ENCODE results near the gene CDH23. TPM values are rescaled to one million over a fixed set of nuclear protein-coding genes. Genes with fewer than 3 reads are reported as not detected.

CDH23 gene
- total and polyA plus RNA-seq, 2 donors (not counting 1 experiment from before 2014, with no cell fraction given) = 0.01 to 0.17 TPM

GRCh38 chr10:71685554-71686232 lies 289.0 kb downstream of the CDH23 start:
- H3K27ac ChIP-seq (ENCODE audit: insufficient read depth, low read length) = no peak overlapping the region
- no peaks in the 10 kb centered on the region for H4K20me1 ChIP-seq (ENCODE audit: control insufficient read depth, extremely low read depth, insufficient read depth, low read length)
- no peak for DNase-seq (ENCODE audit: low read depth in 2 of 2)
- no peak for TF ChIP-seq CTCF (conservative IDR thresholded peaks at IDR 0.05 in 1 of 2, IDR thresholded peaks at IDR 0.05 in 1 of 2; ENCODE audit: low read depth in 1 of 2, low read length in 2 of 2)
- no peak for TF ChIP-seq EZH2 (IDR thresholded peaks at IDR 0.05; ENCODE audit: low read length, missing control alignments)
- no peak overlapping the region for H2AFZ ChIP-seq (ENCODE audit: low read length)
- H3K9ac ChIP-seq (ENCODE audit: insufficient read depth, low read length) = no peak overlapping the region
- H3K4me1 ChIP-seq (ENCODE audit: control insufficient read depth, extremely low read depth, insufficient read depth, low read length) = no peaks in the 10 kb centered on the region
- no peaks in the 10 kb centered on the region for H3K9me3 ChIP-seq (ENCODE audit: control insufficient read depth, insufficient read depth, low read depth, low read length)
- H3K79me2 ChIP-seq (ENCODE audit: control insufficient read depth, insufficient read depth, low read length) = no peaks in the 10 kb centered on the region
- H3K36me3 ChIP-seq (ENCODE audit: control insufficient read depth, insufficient read depth, low read length) = no peaks in the 10 kb centered on the region
- peaks cover 2% of the 10 kb centered on the region for H3K27me3 ChIP-seq (ENCODE audit: control insufficient read depth, insufficient read depth, low read length)
- H3K4me2 ChIP-seq (ENCODE audit: extremely low read depth, insufficient read depth, low read length) = no peak overlapping the region
- H3K4me3 ChIP-seq (replicated peaks in 1 of 4; ENCODE audit: control extremely low read depth in 1 of 4, insufficient read depth in 1 of 4, low read depth in 3 of 4, low read length in 4 of 4) = no peak overlapping the region

- no peaks in the 10 kb centered on the region for H4K20me1 ChIP-seq (ENCODE audit: control insufficient read depth, extremely low read depth, insufficient read depth, low read length)
- no peak overlapping the region for H3K4me2 ChIP-seq (ENCODE audit: extremely low read depth, insufficient read depth, low read length)
- H3K27me3 ChIP-seq (ENCODE audit: control insufficient read depth, insufficient read depth, low read length) = peaks cover 2% of the 10 kb centered on the region
- no peaks in the 10 kb centered on the region for H3K79me2 ChIP-seq (ENCODE audit: control insufficient read depth, insufficient read depth, low read length)
- H3K36me3 ChIP-seq (ENCODE audit: control insufficient read depth, insufficient read depth, low read length) = no peaks in the 10 kb centered on the region
- H2AFZ ChIP-seq (ENCODE audit: low read length) = no peak overlapping the region
- TF ChIP-seq CTCF (conservative IDR thresholded peaks at IDR 0.05 in 1 of 2, IDR thresholded peaks at IDR 0.05 in 1 of 2; ENCODE audit: low read depth in 1 of 2, low read length in 2 of 2) (no peak), EZH2 (IDR thresholded peaks at IDR 0.05; ENCODE audit: low read length, missing control alignments) (no peak)
- H3K9ac ChIP-seq (ENCODE audit: insufficient read depth, low read length) = no peak overlapping the region
- H3K9me3 ChIP-seq (ENCODE audit: control insufficient read depth, insufficient read depth, low read depth, low read length) = no peaks in the 10 kb centered on the region
- H3K27ac ChIP-seq (ENCODE audit: insufficient read depth, low read length) = no peak overlapping the region
- DNase-seq (ENCODE audit: low read depth in 2 of 2) = no peak
- H3K4me1 ChIP-seq (ENCODE audit: control insufficient read depth, extremely low read depth, insufficient read depth, low read length) = no peaks in the 10 kb centered on the region
- no peak overlapping the region for H3K4me3 ChIP-seq (replicated peaks in 1 of 4; ENCODE audit: control extremely low read depth in 1 of 4, insufficient read depth in 1 of 4, low read depth in 3 of 4, low read length in 4 of 4)
These were observed 290.4 kb downstream of the CDH23 start for GRCh38 chr10:71687077-71687476.

GRCh38 chr10:71687480-71687879 lies 290.8 kb downstream of the CDH23 start:
- Histone ChIP-seq H3K9me3 (ENCODE audit: control insufficient read depth, insufficient read depth, low read depth, low read length) (no peaks in the 10 kb centered on the region), H3K4me3 (replicated peaks in 1 of 4; ENCODE audit: control extremely low read depth in 1 of 4, insufficient read depth in 1 of 4, low read depth in 3 of 4, low read length in 4 of 4) (no peak overlapping the region), H3K9ac (ENCODE audit: insufficient read depth, low read length) (no peak overlapping the region), H3K36me3 (ENCODE audit: control insufficient read depth, insufficient read depth, low read length) (no peaks in the 10 kb centered on the region), H3K27ac (ENCODE audit: insufficient read depth, low read length) (no peak overlapping the region), H3K4me1 (ENCODE audit: control insufficient read depth, extremely low read depth, insufficient read depth, low read length) (no peaks in the 10 kb centered on the region), H4K20me1 (ENCODE audit: control insufficient read depth, extremely low read depth, insufficient read depth, low read length) (no peaks in the 10 kb centered on the region), H3K79me2 (ENCODE audit: control insufficient read depth, insufficient read depth, low read length) (no peaks in the 10 kb centered on the region), H2AFZ (ENCODE audit: low read length) (no peak overlapping the region), H3K27me3 (ENCODE audit: control insufficient read depth, insufficient read depth, low read length) (peaks cover under 1% of the 10 kb centered on the region), H3K4me2 (ENCODE audit: extremely low read depth, insufficient read depth, low read length) (no peak overlapping the region)
- TF ChIP-seq CTCF (conservative IDR thresholded peaks at IDR 0.05 in 1 of 2, IDR thresholded peaks at IDR 0.05 in 1 of 2; ENCODE audit: low read depth in 1 of 2, low read length in 2 of 2) = no peak
- TF ChIP-seq EZH2 (IDR thresholded peaks at IDR 0.05; ENCODE audit: low read length, missing control alignments) = no peak
- no peak for DNase-seq (ENCODE audit: low read depth in 2 of 2)

Data from fibroblast of lung (primary cell).